GM12878 (cell line): ENCODE measurements around the gene GNGT2. TPM values are rescaled to one million over a fixed set of nuclear protein-coding genes. Genes with fewer than 3 reads are reported as not detected.
A peak's percentile ranks its signal among the peaks of the same experiment; 100 is the strongest.

Source experiments
- BCL3 ChIP-seq: IDR thresholded peaks from 2 replicates; pipeline ENCODE4 v1.6.1; 2011; ENCODE audit warnings: borderline replicate concordance, low read depth, mild to moderate bottlenecking, moderate library complexity, low read length; ENCODE audit not compliant: insufficient read depth, poor library complexity, severe bottlenecking
- CBFB ChIP-seq: IDR thresholded peaks from 2 replicates; pipeline ENCODE4 v1.6.1; 2016; ENCODE audit warnings: antibody characterized with exemption, low read depth
- CBX5 ChIP-seq: sonication (generic); IDR thresholded peaks from 2 replicates; pipeline ENCODE4 v1.6.1; 2016; ENCODE audit warnings: low read depth, moderate library complexity, mild to moderate bottlenecking, inconsistent platforms
- CEBPB ChIP-seq, 2 experiments: fragments of 150-350 bp in 1 of 2; IDR thresholded peaks; 2 replicates each; pipeline ENCODE4 v1.6.1; 2012 to 2014; ENCODE audit warnings: low read depth in 2 of 2, low read length in 2 of 2, borderline replicate concordance in 1 of 2, inconsistent platforms in 1 of 2
- CREB1 ChIP-seq: IDR thresholded peaks from 2 replicates; pipeline ENCODE4 v1.6.1; 2012; ENCODE audit warnings: low read depth, mild to moderate bottlenecking, inconsistent platforms
- E2F8 ChIP-seq: fragments of 450-650 bp; IDR thresholded peaks from 2 replicates; pipeline ENCODE4 v1.6.1; 2018; ENCODE audit warnings: mild to moderate bottlenecking, low read depth, moderate library complexity; ENCODE audit not compliant: partially characterized antibody
- EZH2 ChIP-seq: IDR thresholded peaks from 2 replicates; pipeline ENCODE4 v1.6.1; 2012; ENCODE audit warnings: low read depth, mild to moderate bottlenecking, control low read depth, inconsistent platforms, low read length, borderline replicate concordance; ENCODE audit not compliant: control insufficient read depth
- IKZF2 ChIP-seq, 2 experiments: fragments of 450-650 bp; IDR thresholded peaks; 2 replicates each; pipeline ENCODE4 v1.6.1; 2017; ENCODE audit warnings: mild to moderate bottlenecking in 2 of 2, moderate library complexity in 2 of 2
- KAT2A ChIP-seq: conservative IDR thresholded peaks from 2 replicates; pipeline ENCODE4 v1.6.1; 2011; ENCODE audit warnings: low read depth, low read length; ENCODE audit not compliant: control insufficient read depth
- MLLT1 ChIP-seq: fragments of 450-650 bp; IDR thresholded peaks from 2 replicates; pipeline ENCODE4 v1.6.1; 2016; ENCODE audit warnings: mild to moderate bottlenecking
- MTA3 ChIP-seq: IDR thresholded peaks from 2 replicates; pipeline ENCODE4 v1.6.1; 2012; ENCODE audit warnings: low read length, inconsistent platforms, borderline replicate concordance
- NBN ChIP-seq: fragments of 450-650 bp; IDR thresholded peaks from 2 replicates; pipeline ENCODE4 v1.6.1; 2016
- NFIC ChIP-seq: IDR thresholded peaks from 2 replicates; pipeline ENCODE4 v1.6.1; 2012; ENCODE audit warnings: low read depth, mild to moderate bottlenecking, inconsistent platforms, low read length, moderate library complexity
- NKRF ChIP-seq: fragments of 450-650 bp; conservative IDR thresholded peaks from 2 replicates; pipeline ENCODE4 v1.6.1; 2017; ENCODE audit warnings: mild to moderate bottlenecking, moderate library complexity
- NR2C1 ChIP-seq: fragments of 450-650 bp; IDR thresholded peaks from 2 replicates; pipeline ENCODE4 v1.6.1; 2017; ENCODE audit warnings: antibody characterized with exemption, mild to moderate bottlenecking, moderate library complexity
- SMAD5 ChIP-seq: IDR thresholded peaks from 2 replicates; pipeline ENCODE4 v1.6.1; 2016; ENCODE audit warnings: antibody characterized with exemption, low read depth
- TARDBP ChIP-seq: IDR thresholded peaks from 2 replicates; pipeline ENCODE4 v1.6.1; 2016; ENCODE audit warnings: borderline replicate concordance
- ZBTB33 ChIP-seq: fragments of 450-650 bp; IDR thresholded peaks from 2 replicates; pipeline ENCODE4 v1.6.1; 2017; ENCODE audit warnings: mild to moderate bottlenecking
- ZNF24 ChIP-seq: fragments of 450-650 bp; IDR thresholded peaks from 2 replicates; pipeline ENCODE4 v1.6.1; 2017; ENCODE audit warnings: antibody characterized with exemption, mild to moderate bottlenecking
- ZNF622 ChIP-seq: fragments of 450-650 bp; IDR thresholded peaks from 2 replicates; pipeline ENCODE4 v1.6.1; 2017; ENCODE audit warnings: mild to moderate bottlenecking, inconsistent platforms
- polyA plus RNA-seq, 11 experiments: library from polyadenylated mRNA; depleted of rRNA in 4 of 11; unstranded in 6 of 11; stranded (reverse) in 5 of 11; fragments of >200 nt; fragmentation: Nextera tagmentation in 4 of 11; fragmentation: Illumina TruSeq in 1 of 11; extraction: Ambion mirVana in 4 of 11; extraction: Trizol in 1 of 11; gene quantifications; 1 replicate in 1 of 11; 2 replicates in 10 of 11; pipeline versions ENCODE4 v1.2.1 to v1.2.3, GENCODE V29; 2011 to 2016; ENCODE audit warnings: inconsistent platforms in 2 of 11, missing spikeins in 2 of 11, low read depth in 1 of 11
- total RNA-seq, 4 experiments: library from RNA; depleted of rRNA in 3 of 4; stranded (reverse); fragments of >200 nt in 3 of 4; fragmentation: Illumina TruSeq in 1 of 4; extraction: Trizol in 1 of 4; gene quantifications; 2 replicates each; pipeline versions ENCODE4 v1.2.1 to v1.2.3, GENCODE V29; 2013 to 2021

The GNGT2 gene
- total and polyA plus RNA-seq, 10 of the 15 experiments (the other 5 are each of a cell fraction or from before 2014, with no cell fraction given), result 15.3 to 60.4 (median 32.0) TPM

- TF ChIP-seq NBN, result no peak; the same call in none of the 2 replicates
- TF ChIP-seq EZH2, result no peak
- peak; percentile 50; the same call in 1 of the 2 replicates for TF ChIP-seq NKRF
- peak; percentile 82 to 86 for TF ChIP-seq IKZF2 (IDR thresholded peaks at IDR 0.05)
- TF ChIP-seq NR2C1, result no peak
- TF ChIP-seq CEBPB (IDR thresholded peaks at IDR 0.05; ENCODE audit: borderline replicate concordance in 1 of 2, low read depth in 2 of 2, low read length in 2 of 2), result no peak
- peak; percentile 45 for TF ChIP-seq BCL3
- TF ChIP-seq MLLT1, result peak; percentile 68
- peak; percentile 94 for TF ChIP-seq SMAD5
- TF ChIP-seq CREB1, result 0 out of 2 replicates have a peak, but pooled peaks have one; percentile 33
- no peak for TF ChIP-seq ZBTB33
- no peak for TF ChIP-seq ZNF24
- TF ChIP-seq CBX5, result no peak
- TF ChIP-seq CBFB, result peak; percentile 54; the same call in 1 of the 2 replicates
- no peak; the same call in 1 of the 2 replicates for TF ChIP-seq NFIC
- no peak for TF ChIP-seq ZNF622
- no peak for TF ChIP-seq MTA3
- no peak for TF ChIP-seq E2F8
- no peak for TF ChIP-seq KAT2A
- peak; percentile 80; the same call in 1 of the 2 replicates for TF ChIP-seq TARDBP
Measured at GRCh38 chr17:49210158-49211029, at the start of gene GNGT2, which contains the start of gene ABI3 (continued).
